ENCODE results near the gene EME1.

DNA sequence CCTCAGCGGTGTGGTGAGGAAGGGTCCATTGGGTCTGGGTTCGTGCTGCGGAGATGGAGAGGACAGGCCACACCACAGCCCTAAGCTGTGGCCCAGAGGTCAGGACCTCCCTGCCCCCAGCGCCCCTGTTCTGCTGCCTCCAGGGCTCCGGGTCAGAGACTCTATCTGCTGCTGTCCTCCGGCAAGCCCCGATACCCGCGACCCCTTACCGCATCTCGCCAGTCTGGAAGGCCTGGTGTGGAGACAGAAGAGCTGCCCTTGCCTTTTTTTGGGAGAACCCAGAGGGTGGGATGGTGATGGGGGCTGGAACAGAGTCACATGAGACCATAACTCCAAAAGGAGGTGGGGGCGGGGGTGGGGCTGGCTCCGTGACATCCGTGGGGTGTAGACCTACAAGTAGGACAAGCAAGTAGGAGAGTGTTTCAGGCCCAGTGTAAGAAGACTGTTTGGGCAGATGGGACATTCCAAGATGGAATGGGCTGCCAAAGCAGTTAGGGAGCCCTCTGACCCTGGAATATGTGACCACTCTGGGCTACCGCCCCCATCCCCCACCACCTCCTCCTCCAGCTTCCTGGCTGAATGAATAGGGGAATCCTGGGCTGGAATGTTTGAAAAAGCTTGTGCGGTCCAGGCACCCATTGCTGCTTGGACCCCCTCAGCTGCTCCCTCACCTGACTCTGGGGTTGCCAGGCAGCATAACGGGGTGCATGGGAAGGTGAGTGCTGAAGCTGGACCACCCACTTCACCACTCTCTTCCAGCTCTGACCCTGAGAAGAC lies 25.7 kb upstream of the EME1 start:
- TF ChIP-seq, protein P1, sequence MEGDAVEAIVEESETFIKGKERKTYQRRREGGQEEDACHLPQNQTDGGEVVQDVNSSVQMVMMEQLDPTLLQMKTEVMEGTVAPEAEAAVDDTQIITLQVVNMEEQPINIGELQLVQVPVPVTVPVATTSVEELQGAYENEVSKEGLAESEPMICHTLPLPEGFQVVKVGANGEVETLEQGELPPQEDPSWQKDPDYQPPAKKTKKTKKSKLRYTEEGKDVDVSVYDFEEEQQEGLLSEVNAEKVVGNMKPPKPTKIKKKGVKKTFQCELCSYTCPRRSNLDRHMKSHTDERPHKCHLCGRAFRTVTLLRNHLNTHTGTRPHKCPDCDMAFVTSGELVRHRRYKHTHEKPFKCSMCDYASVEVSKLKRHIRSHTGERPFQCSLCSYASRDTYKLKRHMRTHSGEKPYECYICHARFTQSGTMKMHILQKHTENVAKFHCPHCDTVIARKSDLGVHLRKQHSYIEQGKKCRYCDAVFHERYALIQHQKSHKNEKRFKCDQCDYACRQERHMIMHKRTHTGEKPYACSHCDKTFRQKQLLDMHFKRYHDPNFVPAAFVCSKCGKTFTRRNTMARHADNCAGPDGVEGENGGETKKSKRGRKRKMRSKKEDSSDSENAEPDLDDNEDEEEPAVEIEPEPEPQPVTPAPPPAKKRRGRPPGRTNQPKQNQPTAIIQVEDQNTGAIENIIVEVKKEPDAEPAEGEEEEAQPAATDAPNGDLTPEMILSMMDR (IDR thresholded peaks at IDR 0.05): no peak
- TF ChIP-seq POLR2A (IDR thresholded peaks at IDR 0.05) (no peak), POLR2AphosphoS5 (IDR thresholded peaks at IDR 0.05) (no peak)

Measured in prostate gland (tissue), 2 donors.